Activated CD4-positive, alpha-beta T cell treated with anti-CD3 and anti-CD28 coated beads, Interleukin-2, Interleukin-4, amounts not matched to agents 100 ng/mL and 50 ng/mL, durations not matched to agents 16 hours and 8 hours (primary cell): Measurements from ENCODE around the gene NDUFA13.
A peak's percentile ranks its signal among the peaks of the same experiment; 100 is the strongest.

Source experiments
- DNase-seq: peaks from one replicate; pipeline ENCODE4 v3.0.0-alpha.2; 2020; ENCODE audit warnings: low spot score

NDUFA13 gene

GRCh38 chr19:19533841-19534240 lies 17.8 kb downstream of the NDUFA13 start:
- no peak for DNase-seq

GRCh38 chr19:19534556-19535265 lies 18.7 kb downstream of the NDUFA13 start:
- no peak for DNase-seq

- DNase-seq, result no peak
These were observed 19.5 kb downstream of the NDUFA13 start for GRCh38 chr19:19535311-19536191.

GRCh38 chr19:19537075-19538048 lies 21.3 kb downstream of the NDUFA13 start:
- no peak for DNase-seq

GRCh38 chr19:19538061-19538784 lies 22.2 kb downstream of the NDUFA13 start, which contains the start of gene CILP2:
Gene CILP2, plus strand, starts transcription at chr19:19538265. Its CDS starts 85 bp downstream, at chr19:19538350.
- DNase-seq, result no peak

- no peak for DNase-seq
These were observed 22.8 kb downstream of the NDUFA13 start for GRCh38 chr19:19538785-19539166.

- no peak for DNase-seq
These were observed 23.7 kb downstream of the NDUFA13 start for GRCh38 chr19:19539698-19540063.

- DNase-seq, result peak; percentile 74
These were observed 24.2 kb downstream of the NDUFA13 start for GRCh38 chr19:19540064-19540714.

- DNase-seq, result peak; percentile 66
These were observed 24.9 kb downstream of the NDUFA13 start for GRCh38 chr19:19540715-19541515.

GRCh38 chr19:19541616-19542015 lies 25.6 kb downstream of the NDUFA13 start:
- DNase-seq, result no peak

- no peak for DNase-seq
These were observed 26.5 kb downstream of the NDUFA13 start for GRCh38 chr19:19542507-19542906.

GRCh38 chr19:19543101-19543500 lies 27.1 kb downstream of the NDUFA13 start:
- no peak for DNase-seq

- DNase-seq, result no peak
These were observed 27.6 kb downstream of the NDUFA13 start for GRCh38 chr19:19543640-19544039.

- DNase-seq, result no peak
These were observed 28.4 kb downstream of the NDUFA13 start for GRCh38 chr19:19544257-19544953.

- no peak for DNase-seq
These were observed 29.0 kb downstream of the NDUFA13 start for GRCh38 chr19:19544954-19545591.

- DNase-seq, result no peak
These were observed 29.7 kb downstream of the NDUFA13 start for GRCh38 chr19:19545707-19546106.

GRCh38 chr19:19546751-19547162 lies 30.7 kb downstream of the NDUFA13 start:
- no peak for DNase-seq

GRCh38 chr19:19547674-19548336 lies 31.8 kb downstream of the NDUFA13 start:
- no peak for DNase-seq
